GM13976 (cell line): Measurements from ENCODE around the gene MS4A13.
"Not testable (repeated sequence)": the region's sequence is repeated elsewhere in the genome, so short reads cannot be mapped to it uniquely, and the experiment has no call there.

Source experiments
- DNase-seq: peaks from one replicate; pipeline ENCODE4 v3.0.0; 2012; ENCODE audit warnings: low spot score
- in situ Hi-C: fragments of 300-500 bp; cut with MboI; formaldehyde crosslinking; loops from one replicate; pipeline ENCODE4 v1.12.0; 2022; ENCODE audit warnings: low sequenced_read_pairs, mixed read lengths, inconsistent platforms; ENCODE audit not compliant: unreplicated experiment
- TF ChIP-seq, protein P1 (sequence below): IDR thresholded peaks from 2 replicates; pipeline ENCODE4 v1.5.1; 2012; ENCODE audit warnings: borderline replicate concordance, mild to moderate bottlenecking; ENCODE audit not compliant: insufficient read depth; ENCODE audit errors: extremely low read depth, missing control alignments, control extremely low read depth

MS4A13 gene

DNA sequence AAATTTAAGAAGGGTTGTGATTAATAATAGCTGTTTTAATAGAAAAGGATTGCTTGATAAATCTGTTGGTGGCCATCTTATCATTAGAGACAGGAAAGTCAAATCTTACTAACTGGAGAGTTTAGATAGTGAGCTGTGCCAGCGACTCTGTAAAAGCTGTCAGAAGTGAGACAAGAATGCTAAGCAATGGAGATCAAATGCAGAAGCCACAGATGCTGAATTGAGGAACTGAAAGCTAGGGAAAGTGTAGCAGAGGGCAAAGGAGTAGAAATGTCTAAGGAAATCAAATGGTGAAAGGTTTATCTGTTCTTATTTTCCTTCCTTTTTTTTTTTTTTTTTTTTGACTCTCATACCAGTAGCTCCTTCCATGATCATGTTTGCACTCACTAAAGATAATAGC is 13.7 kb downstream of the MS4A13 start:
- TF ChIP-seq, protein P1, sequence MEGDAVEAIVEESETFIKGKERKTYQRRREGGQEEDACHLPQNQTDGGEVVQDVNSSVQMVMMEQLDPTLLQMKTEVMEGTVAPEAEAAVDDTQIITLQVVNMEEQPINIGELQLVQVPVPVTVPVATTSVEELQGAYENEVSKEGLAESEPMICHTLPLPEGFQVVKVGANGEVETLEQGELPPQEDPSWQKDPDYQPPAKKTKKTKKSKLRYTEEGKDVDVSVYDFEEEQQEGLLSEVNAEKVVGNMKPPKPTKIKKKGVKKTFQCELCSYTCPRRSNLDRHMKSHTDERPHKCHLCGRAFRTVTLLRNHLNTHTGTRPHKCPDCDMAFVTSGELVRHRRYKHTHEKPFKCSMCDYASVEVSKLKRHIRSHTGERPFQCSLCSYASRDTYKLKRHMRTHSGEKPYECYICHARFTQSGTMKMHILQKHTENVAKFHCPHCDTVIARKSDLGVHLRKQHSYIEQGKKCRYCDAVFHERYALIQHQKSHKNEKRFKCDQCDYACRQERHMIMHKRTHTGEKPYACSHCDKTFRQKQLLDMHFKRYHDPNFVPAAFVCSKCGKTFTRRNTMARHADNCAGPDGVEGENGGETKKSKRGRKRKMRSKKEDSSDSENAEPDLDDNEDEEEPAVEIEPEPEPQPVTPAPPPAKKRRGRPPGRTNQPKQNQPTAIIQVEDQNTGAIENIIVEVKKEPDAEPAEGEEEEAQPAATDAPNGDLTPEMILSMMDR: no peak
- peak; percentile 39 for DNase-seq
- in situ Hi-C loops: no loop called here

- no peak for DNase-seq
- in situ Hi-C loops: no loop called here
- TF ChIP-seq, protein P1: no peak
Measured at GRCh38 chr11:60530454-60531100, 15.4 kb downstream of the MS4A13 start.

- in situ Hi-C loops, DNase-seq: not testable (repeated sequence)
Measured at GRCh38 chr11:60532383-60532782, 17.2 kb downstream of the MS4A13 start.

GRCh38 chr11:60538627-60539026 is 23.4 kb downstream of the MS4A13 start:
- in situ Hi-C loops: not testable (repeated sequence)

DNA sequence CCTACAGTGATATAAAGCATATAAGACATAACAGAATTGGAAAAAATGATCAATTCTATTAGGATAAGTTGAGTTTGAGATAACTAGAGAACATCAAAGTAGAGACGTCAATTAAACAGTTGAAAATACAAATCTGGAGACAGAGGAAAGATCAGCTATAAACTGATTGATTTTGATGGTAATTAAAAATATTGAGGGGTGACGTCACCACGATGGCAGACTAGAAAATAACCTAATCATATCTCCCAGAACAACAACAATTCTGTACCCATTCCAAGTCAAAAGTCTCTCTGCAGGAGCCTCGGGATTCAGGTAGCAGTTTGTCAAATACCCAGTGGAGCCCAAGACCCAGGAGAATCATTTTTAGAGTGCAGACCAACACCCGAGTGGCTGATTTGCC is 28.9 kb downstream of the MS4A13 start:
- in situ Hi-C loops: no loop called here
- TF ChIP-seq, protein P1: no peak
- DNase-seq: no peak

More at GRCh38 chr11:60538627-60539026, 23.4 kb downstream of the MS4A13 start:
- not testable (repeated sequence) for DNase-seq

- DNase-seq: no peak
- TF ChIP-seq, protein P1: no peak
- in situ Hi-C loops: no loop called here
Measured at GRCh38 chr11:60561254-60561653, 46.1 kb downstream of the MS4A13 start.

DNA sequence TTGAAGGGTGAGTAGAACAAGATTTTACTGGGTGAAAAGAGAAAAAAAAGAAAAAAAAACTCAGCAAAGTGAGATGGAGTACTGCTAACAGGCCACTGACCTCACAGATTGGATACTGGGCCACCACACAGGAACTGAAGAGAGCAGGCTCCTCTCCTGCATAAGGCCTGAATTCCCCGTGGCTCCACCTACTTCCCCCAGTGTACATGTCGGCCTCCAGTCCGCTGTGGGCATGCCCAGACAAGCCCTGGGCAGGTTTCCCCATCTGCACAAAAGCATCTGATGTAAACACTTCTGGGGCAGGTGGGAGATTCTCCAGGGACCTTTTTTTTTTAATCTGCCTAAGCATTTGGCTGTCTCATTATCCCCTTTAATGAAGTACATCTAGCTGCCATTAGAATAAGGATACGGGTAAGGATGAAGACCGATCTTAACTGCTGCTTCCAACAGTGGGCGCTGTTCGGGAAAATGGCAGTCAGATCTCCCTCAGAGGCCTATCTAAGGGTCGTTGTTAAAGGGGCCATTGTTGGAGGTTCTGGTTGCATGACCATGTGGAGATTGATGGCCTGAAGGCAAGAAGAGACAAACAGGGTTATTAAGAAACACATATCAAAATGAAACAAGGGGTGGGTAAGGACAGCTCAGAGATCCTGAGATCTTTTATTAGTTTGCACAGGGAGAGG is 48.5 kb downstream of the MS4A13 start:
- DNase-seq: peak; percentile 4
- in situ Hi-C loops: no loop called here
- TF ChIP-seq, protein P1: no peak
